GM06990 (cell line): ENCODE results near the gene SAMD11.

Experiments
- DNase-seq: peaks from one replicate; pipeline ENCODE4 v3.0.0-alpha.2; 2011; ENCODE audit not compliant: insufficient read length; ENCODE audit errors: extremely low read depth
- H3K27me3 ChIP-seq: replicated peaks from 2 replicates; pipeline ENCODE4 v1.6.0; 2011; ENCODE audit warnings: low read length; ENCODE audit not compliant: control insufficient read depth, insufficient read depth
- H3K36me3 ChIP-seq: 2 replicates; pipeline ENCODE4 v1.5.1; 2011; ENCODE audit warnings: low read length; ENCODE audit not compliant: control insufficient read depth, insufficient read depth
- H3K4me3 ChIP-seq: replicated peaks from 2 replicates; pipeline ENCODE4 v1.5.1; 2011; ENCODE audit warnings: low read depth, mild to moderate bottlenecking, control low read depth, low read length
- CTCF ChIP-seq: IDR thresholded peaks from 2 replicates; pipeline ENCODE4 v1.5.1; 2011; ENCODE audit warnings: low read length, control low read depth, mild to moderate bottlenecking, inconsistent platforms; ENCODE audit not compliant: insufficient read depth, poor library complexity, severe bottlenecking

SAMD11 gene

GRCh38 chr1:991895-992294 is 68.2 kb downstream of the SAMD11 start:
- Histone ChIP-seq H3K4me3 (no peak overlapping the region), H3K27me3 (no peaks in the 10 kb centered on the region; the same call in 1 of the 2 replicates), H3K36me3 (no peaks in the 10 kb centered on the region)
- TF ChIP-seq CTCF, result no peak
- no peak for DNase-seq

GRCh38 chr1:992362-992761 is 68.6 kb downstream of the SAMD11 start:
- TF ChIP-seq CTCF, result no peak
- H3K4me3 ChIP-seq, result no peak overlapping the region
- no peaks in the 10 kb centered on the region for H3K36me3 ChIP-seq
- DNase-seq, result no peak
- no peaks in the 10 kb centered on the region; the same call in 1 of the 2 replicates for H3K27me3 ChIP-seq

- H3K36me3 ChIP-seq, result no peaks in the 10 kb centered on the region
- no peaks in the 10 kb centered on the region; the same call in 1 of the 2 replicates for H3K27me3 ChIP-seq
- no peak for DNase-seq
- no peak for TF ChIP-seq CTCF
- no peak overlapping the region for H3K4me3 ChIP-seq
Measured at GRCh38 chr1:993379-993995, 69.8 kb downstream of the SAMD11 start.
